NCI-H446 treated with DMSO at 0.1 percent for 48 hours (cell line): Measurements from ENCODE around the gene DHRS3.

Experiments
- DNase-seq: peaks from one replicate; lab custom pipeline; 2025; lab: John Stamatoyannopoulos, UW

DHRS3 gene

DNA sequence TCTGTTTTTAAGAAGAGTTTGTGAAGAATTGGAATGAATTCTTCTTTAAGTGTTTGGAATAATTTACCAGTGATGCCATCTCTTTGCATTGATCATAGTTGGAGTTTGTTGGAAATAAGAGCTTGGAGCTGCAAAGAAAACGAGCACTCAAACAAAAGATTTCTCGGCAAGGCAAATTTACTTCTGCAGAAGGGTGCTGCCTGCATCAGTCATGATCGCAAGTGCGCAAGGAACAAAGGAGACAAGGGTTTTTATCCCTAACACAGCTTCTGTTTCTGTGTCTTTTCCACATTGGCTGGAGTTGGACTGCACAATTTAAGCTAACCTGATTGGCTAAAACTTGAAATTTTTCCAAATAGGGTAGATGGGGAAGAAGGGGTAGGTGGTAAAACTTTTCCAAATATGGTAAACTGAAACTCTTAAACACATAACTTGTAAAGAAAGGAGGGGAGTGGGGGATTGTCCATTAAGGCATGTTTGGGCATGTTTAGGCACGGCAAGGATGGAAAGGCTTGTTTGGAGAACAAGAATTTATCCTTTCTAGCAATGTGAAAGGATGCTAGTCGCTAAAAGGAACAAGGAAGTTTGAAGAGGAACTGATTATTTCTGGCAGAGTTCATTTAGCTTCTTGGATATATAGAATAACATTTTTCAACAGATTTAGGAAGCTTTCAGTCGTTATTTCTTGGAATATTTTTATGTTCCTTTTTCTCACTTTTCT is 22.4 kb upstream of the DHRS3 start:
- no peak for DNase-seq

DNA sequence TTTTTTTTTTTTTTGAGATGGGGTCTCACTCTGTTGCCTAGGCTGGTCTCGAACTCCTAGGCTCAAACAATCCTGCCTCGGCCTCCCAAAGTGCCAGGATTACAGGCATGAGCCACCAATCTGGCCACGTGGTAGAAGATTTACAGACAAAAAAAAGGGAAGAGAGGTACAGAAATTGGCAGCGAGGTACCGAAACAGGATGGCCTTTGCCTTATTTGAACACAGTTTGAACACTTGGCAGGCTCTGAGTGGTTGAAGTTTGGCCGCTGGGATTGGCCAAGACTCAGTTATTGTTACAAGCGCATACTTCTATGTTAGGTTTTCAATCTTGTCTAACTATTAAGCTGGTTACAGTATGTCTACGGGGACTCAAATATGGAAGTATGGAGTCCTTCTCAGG is 19.7 kb upstream of the DHRS3 start:
- no peak for DNase-seq

DNA sequence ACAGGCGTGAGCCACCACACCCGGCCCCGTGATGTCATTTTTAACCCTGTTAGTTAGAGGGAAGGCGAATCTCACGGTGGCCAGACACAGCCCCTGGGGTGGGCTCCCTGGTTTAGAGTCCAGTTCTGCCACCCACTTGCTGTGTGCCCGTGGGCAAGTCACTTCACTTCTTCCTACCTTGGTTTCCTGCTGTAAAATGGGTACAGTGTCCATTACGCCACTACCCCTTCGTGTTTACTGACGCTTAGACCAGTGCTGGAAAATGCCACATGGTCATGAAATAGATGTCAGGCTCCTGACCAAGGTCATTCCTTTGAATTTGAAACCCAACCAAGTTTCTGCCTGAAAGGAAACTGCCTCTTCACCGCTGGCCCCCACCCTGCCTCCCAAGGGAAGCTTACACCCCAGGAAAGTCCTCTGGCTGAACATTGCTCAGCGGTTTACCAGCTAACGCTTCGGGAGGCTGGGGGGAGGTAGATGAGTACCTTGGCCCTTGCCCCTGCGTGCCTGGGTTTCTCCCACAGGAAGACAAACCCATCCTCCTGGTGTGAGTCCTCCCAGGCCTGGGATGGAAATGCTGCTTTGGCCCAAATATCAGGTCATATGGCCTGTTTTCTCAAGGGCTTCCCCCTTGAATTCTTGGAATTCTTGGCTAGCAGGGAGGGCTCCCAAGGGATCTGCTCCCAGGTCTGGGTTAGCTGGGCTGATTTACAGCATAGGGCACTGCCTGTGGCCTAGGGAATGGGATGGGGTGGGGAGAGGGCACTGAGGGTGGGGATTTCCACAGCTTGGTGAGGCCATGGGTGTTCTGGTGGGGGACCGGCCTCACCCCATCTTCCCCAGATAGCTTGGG is 18.3 kb upstream of the DHRS3 start:
- no peak for DNase-seq

DNA sequence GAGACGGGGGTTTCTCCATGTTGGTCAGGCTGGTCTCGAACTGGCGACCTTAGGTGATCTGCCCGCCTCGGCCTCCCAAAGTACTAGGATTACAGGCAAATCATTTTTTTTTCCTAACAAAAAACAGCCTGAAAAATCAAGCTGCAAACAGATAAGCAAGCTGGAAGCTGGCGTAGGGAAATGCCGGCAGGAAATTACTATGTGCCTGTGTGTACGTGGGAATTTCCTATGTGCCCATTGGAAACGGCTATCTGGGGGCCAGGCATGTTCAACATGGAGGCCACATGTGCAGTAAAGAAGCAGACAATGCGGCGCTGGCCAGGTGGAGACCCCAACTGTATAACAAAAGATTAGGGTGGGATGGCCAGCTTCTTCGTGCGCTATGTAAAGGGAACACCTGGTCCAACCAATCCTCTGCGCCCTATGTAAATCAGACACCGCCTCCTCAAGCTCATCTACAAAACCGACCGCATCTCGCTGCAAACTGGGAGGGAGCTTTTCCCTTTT is 16.7 kb upstream of the DHRS3 start:
- DNase-seq: no peak

DNA sequence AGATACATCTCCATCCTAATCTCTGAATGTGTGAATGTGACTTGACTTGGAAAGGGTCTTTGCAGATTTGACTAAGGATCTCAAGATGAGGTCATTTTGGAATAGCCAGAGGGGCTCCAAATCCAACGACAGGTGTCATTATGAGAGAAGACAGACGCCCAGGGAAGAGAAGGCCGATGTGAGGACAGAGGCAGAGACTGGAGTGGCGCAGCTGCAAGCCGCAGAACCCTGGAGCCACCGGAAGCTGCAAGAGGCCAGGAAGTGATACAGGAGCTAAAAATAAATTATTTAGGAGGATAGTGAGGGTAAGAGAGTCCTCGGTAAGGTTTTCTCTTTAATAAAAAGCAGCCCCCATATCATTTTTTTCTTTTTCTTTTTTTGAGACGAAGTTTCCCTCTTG is 16.1 kb upstream of the DHRS3 start:
- no peak for DNase-seq

DNA sequence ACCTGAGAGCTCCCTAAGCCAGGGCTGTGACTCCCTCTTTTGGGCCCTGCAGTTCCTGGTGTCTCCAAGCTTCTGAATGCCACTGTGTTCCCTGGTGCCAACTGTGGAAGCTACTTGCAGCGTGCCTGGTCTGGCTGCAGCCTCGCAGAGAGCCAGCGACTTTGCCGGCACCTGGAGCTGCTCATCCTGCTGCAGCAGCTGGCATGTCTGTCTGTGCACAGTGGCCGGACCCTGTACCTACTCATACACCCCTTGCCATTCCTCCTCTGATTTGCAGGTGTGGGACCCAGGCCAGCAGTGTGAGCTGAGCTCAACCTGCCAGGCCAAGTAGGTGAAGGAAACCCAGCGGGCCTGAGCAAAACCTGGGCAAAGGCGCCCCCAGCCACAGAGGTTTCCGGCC is 13.6 kb upstream of the DHRS3 start:
- DNase-seq: no peak

DNA sequence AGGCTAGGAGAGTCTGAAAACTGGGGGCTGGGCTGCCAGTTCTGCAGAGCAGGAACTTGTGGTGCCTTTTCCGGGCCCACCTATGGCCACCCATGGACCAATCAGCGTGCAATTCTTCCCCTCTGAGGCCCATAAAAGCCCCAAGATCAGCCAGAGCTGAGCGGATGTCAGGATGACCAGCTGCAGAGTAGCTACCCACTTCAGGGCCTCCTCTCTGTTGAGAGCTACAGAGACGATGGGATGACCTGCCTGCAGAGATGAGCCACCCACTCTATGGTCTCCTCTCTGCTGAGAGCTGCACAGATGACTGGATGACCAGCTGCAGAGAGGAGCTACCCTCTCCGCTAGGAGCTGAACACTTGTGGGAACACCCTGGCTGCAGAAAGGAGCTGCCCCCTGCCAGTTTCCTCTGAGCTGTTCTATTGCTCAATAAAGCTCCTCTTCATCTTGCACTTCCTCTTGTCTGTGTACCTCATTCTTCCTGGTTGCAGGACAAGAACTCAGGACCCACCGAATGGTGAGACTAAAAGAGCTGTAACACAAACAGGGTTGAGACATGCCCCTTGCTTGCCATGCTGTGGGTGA is 13.0 kb upstream of the DHRS3 start:
- no peak for DNase-seq

DNA sequence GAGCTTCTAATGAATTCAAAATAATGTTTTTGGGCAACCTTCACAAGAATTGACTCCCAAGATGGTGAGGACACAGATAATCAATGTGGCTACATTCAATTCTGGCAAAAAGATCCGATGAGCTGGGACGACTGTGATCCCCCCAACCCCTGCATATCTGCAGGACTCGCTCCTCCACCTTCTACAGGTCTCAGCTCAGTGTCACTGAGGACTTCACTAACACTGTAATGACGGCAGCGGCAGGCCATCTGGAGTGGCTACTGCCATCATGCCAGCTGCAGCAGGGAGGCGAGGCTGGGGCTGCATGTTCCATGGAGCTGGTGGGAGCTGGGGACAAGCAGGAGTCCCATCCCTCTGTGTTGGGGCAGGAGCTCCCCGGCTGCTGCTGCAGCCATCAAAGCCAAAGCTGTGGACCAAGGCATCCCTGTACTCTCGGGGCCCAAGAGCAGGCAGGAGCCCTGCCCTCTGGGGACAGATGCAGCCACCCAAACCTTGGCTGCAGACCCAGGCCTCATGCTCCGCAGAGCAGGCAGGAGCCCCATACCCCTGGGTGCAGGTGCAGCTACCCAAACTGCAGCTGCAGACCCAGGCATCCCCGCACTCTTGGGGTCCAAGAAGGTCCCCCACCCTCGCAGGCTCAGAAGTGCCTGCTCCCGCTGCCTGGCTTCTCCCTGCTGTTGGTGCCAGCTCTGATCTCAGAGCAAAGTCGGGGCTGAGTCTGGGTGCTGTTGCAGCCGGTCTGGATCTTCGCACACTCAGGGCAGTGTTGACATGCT is 12.2 kb upstream of the DHRS3 start:
- DNase-seq: no peak

DNA sequence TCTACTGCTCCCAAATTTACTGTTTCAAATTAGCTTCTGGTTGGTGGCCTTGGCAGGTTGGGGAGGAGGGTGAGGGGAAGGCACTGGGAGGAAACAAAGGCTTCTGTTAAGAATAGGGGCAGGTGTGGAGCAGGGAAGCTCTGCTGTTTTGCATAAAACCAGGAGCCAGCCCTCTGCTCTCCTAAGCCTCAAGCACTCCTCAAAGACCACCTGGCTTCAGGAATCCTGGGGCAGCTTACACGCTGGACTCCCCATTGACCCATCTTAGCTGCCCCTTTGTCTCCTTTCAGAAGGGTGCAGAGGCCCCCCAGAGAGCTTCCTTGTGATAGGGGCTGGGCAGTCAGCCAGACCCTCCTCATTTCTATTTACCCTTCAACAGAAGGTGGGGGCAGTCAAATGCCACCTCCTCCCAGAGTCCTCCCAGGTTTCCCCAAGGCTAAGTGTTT is 11.5 kb upstream of the DHRS3 start:
- no peak for DNase-seq

DNA sequence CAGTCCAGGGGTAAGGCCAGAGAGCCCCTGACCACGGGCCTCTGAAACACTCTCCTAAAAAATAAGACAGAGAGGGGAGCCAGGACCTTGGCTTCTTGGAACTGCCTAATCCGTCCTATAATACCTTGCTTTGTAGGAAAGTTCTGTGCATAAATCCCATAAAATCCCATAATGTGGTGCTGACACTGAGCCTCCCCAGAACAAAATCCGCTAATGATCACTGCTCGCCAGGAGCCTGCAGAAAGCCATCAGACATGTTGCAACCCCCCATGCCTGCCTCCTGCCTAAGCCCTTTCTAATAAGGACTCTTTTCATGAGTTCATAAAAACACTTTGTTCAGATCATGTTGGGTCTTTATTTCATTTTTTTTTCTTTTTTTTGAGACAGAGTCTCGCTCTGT is 9.3 kb upstream of the DHRS3 start:
- no peak for DNase-seq

DNA sequence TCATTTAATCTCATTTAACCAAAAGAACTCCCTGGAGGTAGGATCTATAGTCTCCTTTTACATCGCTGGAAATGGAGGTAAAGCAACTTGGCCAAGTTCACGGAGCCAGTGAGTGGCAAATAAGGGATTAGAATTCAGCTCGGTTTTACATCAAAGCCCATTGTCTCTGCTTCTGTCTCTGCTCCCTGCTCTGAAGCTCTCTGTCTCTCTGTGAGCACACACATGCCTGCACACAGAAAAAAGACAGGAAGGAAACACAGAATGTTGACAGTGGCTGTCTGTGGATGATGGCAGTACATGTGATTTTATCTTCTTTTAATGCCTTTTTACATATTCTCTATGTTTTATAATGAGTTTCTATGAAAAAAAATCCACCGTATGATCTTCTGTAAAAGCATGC is 8.9 kb upstream of the DHRS3 start:
- DNase-seq: no peak

DNA sequence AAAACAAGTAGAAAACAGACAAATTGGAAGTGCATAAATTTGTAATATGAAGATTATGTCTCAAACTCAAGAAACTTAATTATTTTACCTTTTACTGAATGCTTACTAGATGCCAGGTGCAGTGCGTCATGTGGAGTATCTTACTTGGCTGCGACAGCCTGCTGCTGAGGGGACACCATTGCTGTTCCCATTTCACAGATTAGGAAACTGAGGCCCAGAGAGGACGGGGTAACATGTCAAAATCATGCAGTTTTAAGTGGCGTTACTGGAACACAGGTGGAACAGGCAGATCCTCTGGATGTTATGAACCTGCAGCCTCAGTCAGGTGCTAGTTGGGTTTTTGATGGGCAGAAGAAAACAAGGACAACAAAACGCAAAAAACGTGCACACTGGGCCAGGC is 7.3 kb upstream of the DHRS3 start:
- DNase-seq: no peak

DNA sequence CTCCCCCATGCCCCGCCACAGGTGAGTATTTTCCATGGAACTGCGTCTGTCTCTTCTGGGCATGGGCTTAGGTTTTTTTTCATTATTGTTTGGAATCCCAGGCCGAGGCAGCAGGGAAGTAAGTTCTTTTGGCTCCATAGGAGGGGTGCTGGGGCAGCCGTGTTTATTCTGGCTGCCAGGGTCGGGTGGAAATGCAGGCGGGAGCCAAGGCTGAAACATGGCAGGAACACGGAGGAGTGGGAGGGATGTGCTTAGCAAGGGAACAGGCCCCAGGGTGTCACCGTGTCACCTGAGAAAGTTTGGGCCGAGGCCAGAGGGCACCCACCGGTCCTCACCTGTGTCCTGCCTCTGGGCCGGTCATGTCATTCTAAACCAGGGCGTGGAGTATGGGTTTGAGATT is 4.5 kb upstream of the DHRS3 start:
- DNase-seq: no peak

DNA sequence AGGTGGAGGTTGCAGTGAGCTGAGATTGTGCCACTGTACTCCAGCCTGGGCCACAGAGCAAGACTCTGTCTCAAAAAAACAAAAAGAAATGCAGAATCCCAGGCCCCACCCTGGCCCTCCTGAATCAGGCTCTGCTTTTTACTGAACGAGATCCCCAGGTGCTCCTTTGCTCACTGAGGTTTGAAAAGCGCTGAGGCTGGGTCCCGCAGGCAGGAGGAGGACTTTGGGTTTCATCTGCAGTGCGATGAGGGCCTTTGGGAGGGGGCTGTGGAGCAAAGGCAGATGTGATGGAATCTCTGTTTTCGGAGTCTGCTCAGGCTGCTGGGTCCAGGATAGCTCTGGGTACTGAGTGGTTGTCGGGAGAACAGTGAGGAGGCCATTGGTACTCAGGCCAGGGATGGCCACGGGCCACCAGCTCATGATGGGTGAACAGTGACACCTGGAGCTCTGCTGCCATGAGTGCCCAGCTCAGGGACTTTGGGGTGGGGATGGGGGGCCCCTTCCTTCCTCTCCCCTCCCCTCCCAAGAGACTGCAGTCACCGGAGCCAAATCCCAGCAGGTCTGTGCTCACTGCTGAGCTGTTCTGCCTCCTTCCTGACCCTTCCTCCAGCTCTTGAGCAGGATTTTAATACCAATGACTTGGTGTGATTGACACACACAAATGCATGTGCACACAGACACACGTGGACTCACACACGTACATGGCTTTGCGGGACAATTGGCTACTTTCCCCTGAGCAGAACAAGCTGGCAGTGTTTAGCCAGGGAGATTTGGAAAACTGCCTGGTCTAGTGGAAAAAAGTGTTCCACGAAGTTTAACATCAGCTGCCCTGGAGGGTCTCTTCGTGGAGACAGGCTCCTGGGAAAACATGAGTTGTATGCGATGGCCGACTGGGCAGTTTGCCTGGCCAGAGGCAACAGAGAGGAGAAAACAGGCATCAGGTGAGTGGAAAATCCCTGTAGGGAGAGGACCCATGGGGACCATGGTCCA is 3.6 kb upstream of the DHRS3 start:
- no peak for DNase-seq

DNA sequence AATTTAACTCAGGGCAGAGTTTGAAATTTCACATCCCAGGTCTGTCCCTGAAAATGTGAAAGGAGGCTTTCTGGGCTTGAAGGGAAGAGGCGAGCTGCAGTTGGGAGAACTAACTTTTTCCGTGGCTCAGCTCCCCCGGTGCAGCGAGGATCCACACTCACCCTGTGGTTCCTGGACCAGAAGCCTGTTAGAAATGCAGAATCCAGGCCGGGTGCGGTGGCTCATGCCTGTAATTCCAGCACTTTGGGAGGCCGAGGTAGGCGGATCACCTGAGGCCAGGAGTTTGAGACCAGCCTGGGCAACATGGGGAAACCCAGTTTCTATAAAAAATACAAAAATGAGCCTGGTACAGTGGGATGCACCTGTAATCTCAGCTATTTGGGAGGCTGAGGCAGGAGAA is 2.9 kb upstream of the DHRS3 start:
- DNase-seq: no peak

DNA sequence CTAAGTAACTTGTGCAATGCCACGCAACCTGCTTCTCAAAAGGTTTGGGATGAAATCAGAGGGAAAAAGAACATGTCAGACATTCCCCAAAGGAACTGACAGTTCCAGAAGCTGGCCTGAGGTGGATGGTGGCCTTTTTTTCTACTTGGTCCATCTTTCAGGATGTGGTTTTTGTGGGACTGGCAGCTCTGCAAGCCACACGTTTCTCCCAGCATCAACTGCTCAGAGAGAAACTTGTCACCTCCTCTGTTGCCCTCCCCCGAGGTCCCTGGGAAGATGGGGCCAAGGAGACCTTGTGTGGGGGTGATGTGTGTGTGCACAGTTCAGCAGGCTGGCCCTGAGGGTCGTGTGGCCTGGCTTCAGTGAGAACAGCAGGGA is 2.5 kb upstream of the DHRS3 start:
- DNase-seq: no peak

DNA sequence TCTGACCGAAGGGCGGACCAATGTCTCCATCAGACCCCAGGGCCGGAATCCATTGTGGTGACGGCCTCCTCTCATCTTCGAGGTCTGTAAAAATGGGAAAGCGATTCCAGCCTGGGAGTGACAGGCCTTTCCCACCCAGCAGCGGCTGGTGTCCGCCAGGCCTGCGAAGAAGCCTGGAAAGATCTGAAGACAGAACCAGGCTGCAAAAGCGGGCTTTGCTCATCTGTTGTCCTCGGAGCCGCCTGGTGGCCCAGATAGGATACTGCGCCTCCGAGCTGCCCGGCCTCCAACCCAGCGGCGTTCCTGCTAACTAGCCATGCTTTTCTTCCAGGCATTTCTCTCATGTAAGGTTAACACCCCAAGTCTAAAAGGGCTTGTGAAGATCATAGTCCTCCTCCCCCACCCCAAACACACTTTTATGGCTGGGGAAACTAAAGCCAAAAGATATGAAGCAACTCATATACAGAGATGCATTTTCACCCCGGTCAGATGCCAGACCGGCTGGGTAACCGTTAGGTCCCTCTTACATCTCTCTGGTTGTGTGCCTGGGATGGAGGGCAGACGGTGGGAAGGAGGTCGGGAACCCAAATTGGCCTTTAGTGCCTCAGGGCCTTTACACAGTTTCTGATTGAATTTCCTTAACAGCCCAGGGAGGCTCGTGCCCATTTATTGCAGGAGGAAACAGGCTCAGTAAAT is 1.9 kb upstream of the DHRS3 start:
- DNase-seq: peak; percentile 41

DNA sequence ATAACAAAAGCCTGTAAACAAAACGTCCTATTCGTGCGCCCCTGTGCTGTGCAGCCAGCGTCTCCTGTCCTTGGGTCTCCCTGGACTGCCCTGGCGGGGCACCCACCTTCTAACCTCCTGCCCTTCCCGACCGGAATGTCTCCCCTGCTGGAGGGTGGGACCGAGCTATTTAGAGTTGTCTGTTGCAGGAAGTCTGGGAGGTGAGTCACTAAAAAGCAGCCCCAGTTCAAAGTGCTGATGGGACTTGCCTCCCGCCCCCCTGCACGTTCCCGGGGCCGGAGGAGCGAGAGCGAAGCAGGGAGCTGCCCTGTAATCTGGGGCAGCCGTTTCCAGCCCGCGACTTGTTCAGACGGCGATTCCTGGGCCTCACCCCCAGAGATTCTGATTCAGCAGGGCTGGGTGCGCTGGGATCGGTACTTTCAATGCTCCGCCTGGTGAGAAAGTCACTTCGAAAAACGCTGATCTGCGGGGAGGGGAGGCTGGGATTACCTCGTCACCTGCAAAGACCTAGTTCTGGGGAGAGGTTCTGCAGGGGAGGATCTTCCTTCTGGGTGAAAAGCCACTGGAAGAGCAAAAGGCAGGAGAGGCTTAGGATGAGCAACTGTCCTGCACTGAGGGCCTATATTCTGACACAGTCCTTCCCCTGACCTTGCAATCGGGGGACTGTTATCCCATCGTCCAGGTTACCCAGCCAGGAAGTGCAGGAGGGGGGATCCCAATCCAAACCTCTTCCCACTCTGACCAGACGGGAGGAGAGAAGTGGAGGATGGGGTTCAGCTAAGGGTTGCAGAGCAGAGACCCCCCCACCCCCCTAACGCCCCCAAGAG is 1.2 kb upstream of the DHRS3 start:
- no peak for DNase-seq

DNA sequence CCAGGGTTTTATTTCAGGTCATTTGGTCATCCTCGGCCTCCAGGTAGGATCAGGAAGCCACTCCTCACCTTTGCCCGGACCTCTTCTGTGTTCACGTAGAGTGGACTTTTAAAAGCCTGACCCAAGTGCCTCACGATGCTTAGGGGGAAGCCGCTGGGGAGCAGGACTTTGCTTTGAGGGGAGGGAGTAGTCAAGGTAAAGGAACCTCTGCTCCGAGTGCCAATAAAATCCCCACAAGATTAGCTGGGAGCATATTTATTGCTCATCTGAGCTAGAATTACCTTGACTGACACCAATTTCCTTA is 603 bp upstream of the DHRS3 start:
- DNase-seq: no peak

DNA sequence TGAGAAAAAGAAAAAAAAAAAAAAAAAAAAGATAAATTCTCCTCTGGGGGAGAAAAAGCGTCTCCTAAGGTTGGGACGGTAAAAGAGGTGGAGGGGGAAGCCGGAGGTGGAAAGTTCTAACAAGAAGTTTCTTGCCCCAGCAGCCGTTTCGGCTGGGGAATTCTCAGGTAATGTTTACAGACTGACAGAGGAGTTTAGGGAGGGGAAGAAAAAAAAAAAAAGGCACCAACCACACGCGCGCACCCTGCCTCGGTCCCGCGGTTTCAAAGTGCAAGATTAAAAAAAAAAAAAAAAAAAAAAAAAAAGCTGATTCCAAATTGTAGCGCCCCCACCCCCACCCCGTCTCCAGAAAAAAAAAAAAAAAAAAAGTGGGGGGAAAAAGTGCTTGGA is 504 bp downstream of the DHRS3 start:
- DNase-seq: no peak
